ENCODE data around the gene OR6C6.

GRCh38 chr12:55256831-55257230 lies 39.5 kb downstream of the OR6C6 start:
- TF ChIP-seq CTCF (optimal IDR thresholded peaks at IDR 0.05 in 1 of 3, IDR thresholded peaks at IDR 0.05 in 1 of 3, conservative IDR thresholded peaks at IDR 0.05 in 1 of 3; ENCODE audit: extremely low read depth in 1 of 3, insufficient read depth in 2 of 3, low read length in 3 of 3) (no peak), EZH2 (IDR thresholded peaks at IDR 0.05; ENCODE audit: low read length) (no peak)
